Mammary epithelial cell (primary cell): Measurements from ENCODE around the gene SLC5A3.

ENCODE experiments used
- CTCF ChIP-seq, 2 donors: IDR thresholded peaks in 1 of 2; conservative IDR thresholded peaks in 1 of 2; 2 replicates each; pipeline ENCODE4 v1.5.1; 2011 to 2012; ENCODE audit warnings: inconsistent platforms in 2 of 2, low read length in 2 of 2, mild to moderate bottlenecking in 2 of 2, control low read depth in 1 of 2, low read depth in 1 of 2; ENCODE audit not compliant: insufficient read depth in 1 of 2; ENCODE audit errors: extremely low read depth in 1 of 2
- EZH2 ChIP-seq: IDR thresholded peaks from 2 replicates; pipeline ENCODE4 v1.6.1; 2012; ENCODE audit warnings: low read length, inconsistent platforms, borderline replicate concordance

- no peak for TF ChIP-seq CTCF (conservative IDR thresholded peaks at IDR 0.05 in 1 of 2, IDR thresholded peaks at IDR 0.05 in 1 of 2; ENCODE audit: extremely low read depth in 1 of 2, insufficient read depth in 1 of 2, low read depth in 1 of 2, low read length in 2 of 2)
- TF ChIP-seq EZH2, result no peak
Observed at GRCh38 chr21:34027721-34028461, 45.5 kb upstream of the SLC5A3 start.
